ENCODE data around the gene TEAD1.

The TEAD1 gene

DNA sequence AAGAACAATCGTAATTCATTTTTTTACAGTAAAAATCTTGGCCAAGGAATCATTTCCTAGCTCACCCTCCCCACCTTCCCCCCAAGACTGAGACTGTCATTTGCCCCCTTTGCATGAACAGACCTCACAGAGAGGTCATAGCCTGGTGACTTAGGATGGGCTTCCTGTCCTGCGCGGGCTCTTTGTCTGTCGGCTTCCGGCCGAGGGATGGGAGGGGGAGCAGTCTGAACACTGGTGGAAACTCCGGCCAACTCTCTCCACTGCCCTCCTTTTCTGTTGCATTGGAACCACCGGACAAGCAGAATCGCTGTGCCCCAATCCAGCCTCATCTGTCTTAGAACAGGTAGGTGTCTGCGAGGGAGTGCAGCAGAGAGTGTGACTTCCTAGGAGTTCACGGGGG lies 41.7 kb downstream of the TEAD1 start:
- no peak for DNase-seq

- DNase-seq, result no peak
Observed at GRCh38 chr11:12716816-12717215, 42.6 kb downstream of the TEAD1 start.

GRCh38 chr11:12717851-12718291 lies 43.6 kb downstream of the TEAD1 start:
- no peak for DNase-seq

GRCh38 chr11:12719221-12719620 lies 45.0 kb downstream of the TEAD1 start:
- DNase-seq, result no peak

- DNase-seq, result no peak
Observed at GRCh38 chr11:12721816-12722604, 47.8 kb downstream of the TEAD1 start.

DNA sequence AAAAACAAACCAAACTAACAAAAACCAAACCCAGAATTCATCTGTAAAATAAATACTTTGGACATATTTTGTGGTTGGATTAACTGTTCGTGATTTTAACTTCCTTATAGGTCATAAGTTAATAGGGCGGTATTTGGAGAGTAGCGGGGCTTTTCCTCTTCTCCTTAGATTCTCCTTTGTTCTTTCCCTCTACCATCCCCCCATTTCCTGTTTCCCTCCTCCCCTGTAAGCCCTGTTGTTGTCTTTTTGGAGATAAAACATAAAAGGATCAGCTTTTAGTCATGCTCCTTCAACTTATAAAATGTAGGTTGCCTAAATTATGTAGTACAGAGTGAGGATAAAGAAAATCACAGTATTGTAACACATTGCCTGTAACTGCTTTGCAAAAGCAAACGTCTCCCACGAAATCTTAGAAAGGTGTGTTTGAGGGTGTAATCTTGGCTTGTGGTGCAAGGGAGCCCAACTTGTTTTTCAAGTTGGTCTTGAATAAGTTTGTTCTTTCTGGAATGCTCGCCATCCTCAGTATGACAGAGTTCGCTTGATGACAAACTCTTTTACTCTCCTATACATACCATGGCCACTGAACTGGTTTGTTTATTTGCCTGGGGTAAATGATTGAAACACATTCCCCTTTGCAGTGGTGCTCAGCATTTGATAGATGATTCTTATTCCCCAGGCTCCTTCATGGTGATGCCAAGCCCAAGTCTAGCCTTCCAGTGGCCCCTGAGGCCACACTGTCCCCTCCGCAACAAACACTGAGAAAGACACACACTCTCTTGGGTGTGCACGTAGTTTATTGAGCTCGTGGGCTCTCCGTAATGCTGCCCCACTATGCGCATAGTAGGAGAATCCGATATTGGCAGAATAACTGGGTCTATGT lies 49.4 kb downstream of the TEAD1 start:
- no peak for DNase-seq

DNA sequence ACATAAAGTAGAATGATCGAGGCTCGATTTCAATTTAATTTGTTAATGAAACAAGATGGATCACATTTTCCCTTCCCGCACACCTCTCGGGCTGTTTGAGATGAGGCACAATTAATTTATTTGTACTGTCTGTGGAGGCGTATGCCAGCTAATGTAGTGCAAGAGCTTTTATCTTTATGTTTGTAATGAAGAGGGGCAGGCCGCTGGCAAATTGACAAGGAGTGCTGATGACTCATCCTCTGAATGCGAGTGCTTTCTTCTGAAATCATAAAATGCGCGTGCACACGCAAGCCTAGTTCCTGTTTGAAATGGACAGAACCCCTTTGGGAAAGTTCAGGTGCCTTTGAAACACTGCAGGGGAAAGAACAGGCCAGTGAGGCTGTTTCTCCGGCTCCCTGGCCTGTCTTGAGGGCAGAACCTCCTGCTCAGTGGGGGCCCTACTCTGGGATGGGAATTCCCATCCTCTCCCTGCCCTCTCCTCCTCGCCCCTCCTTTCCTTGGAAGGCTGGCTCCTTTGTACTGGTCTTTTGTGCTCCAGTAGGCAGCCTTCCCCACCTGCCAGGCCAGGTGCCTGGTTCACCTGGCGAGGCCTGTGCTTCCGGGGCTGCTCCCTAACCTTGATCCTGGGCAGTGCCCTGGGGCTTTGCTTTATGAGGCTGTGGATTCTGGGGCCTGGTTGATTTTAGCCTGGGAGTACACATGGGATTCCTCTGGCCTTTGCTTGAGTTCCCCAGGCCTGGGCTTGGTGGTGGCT lies 50.3 kb downstream of the TEAD1 start:
- DNase-seq, result peak; percentile 83

- no peak for DNase-seq
Observed at GRCh38 chr11:12725055-12725862, 51.0 kb downstream of the TEAD1 start.

DNA sequence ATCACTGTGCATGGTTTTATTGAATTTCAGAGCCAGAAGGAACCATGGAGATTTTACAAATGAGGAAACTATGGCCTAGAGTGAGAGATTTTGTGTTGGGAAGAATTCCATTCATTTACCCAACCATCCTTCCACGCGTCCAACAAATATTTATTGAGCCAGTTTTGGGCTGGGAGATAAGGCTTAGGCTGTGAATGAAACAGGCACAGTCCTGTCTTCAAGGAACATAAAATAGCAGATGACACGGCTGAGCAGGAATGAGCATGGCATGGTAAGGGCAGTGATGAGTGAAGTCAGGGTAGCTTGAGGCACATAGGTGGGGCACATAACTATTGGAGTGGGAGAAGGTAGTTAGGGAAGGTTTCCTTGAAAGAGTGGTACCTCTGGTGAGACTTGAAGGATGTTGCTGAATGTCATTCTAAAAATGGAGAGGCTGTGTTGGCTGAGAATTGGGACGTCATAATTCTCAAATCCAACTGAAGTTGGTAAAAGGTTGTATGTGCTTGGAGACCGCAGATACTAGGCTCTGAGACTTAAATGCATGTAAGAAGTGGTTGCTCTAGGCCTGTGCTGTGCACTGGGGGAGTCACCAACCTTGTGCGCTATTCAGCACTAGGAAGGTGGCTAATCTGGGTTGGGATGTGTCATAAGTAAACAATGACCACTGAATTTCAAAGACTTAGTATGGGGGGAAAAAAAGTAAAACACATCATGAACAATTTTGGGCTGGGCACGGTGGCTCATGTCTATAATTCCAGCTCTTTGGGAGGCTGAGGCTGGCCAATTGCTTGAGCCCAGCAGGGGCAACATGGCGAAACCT lies 51.9 kb downstream of the TEAD1 start:
- DNase-seq, result no peak

DNA sequence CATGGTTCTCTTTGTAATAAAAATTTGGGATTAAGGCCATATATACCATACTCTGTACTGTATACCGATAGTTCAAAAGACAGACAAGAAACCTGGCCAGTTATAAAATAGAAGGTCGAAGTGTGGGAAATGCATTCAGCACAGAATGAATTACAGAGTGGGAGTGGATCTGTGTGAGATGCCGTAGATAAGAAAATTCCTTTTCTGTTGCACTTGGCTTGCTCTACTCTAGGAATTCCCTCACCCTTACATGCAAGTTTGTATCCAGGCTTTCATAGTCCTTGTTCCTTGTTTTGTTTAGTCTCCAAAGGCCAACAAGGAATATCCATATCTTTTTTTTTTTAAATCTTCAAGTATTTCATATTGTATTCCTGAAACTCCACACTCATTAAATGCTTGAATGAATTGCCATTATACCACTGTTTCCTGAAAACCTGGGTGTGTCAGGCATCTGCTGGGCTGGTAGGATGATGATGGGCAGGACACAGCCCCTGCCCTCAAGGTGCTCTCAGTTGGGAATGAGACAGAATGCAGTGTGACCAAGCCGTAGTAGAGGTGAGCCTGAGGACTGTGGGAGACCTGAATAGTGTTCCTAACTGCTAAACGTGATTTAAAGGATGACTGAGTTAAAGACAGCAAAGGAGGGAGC lies 53.5 kb downstream of the TEAD1 start:
- DNase-seq, result no peak

- DNase-seq, result no peak
Observed at GRCh38 chr11:12728417-12728816, 54.2 kb downstream of the TEAD1 start.

DNA sequence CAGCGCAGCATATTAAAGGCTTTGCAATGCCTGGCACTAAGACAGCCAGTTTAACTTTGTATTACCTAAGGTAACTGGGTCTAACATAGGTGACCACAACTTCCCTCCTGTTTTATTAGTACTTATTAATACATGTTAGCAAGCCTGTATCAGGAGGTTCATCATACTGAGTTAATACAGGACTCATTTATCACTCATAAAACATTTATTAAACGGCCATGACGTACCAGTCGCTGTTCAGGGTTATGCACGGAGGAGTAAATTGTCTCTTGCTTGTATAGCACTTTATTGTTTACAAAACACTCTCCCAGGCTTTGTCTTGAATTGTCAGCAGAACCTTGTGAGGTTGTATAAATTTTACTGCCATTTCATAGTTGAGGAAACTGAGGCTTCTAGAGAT lies 55.7 kb downstream of the TEAD1 start:
- no peak for DNase-seq

DNA sequence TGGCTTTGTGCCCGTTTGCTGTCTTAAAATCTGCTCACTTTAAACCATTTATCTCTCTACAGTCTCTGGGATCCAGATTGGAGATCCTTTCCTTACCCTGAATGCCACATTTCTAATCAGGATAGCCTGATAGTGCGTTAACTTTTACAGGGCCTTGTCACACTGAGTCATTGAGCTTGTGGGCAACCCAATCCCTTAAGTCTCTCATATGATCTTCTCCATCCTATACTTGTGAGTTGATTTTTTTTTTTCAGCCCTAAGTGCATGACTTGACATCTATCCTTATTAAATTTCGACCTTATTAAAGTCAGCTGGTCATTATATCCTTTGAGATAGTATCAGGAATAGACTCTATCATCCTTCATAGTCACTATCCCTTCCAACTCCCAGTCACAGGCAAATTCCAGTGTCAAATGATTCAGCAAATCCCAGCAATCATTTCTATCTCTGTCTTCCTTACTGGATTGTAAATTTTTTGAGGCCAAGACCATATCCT lies 57.7 kb downstream of the TEAD1 start:
- no peak for DNase-seq

DNA sequence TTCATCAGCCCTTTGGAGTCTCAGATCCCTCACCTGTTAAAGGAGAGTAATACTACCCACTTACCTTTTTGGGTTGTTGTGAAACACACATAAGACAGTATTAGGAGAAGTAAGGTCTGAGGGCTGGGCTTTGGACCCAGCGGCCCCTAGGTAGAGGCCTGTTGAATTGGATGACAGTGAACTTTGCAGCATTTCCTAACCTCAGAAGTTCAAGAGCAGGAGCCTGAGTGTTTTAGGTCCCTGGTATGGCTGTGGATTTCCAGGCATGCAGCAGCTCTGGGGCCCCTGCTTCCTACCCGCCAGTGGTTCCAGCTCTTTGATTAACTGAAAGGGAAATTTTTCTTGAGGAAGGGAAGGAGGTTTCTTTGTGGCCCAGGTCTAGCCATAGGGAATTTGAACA lies 58.9 kb downstream of the TEAD1 start:
- DNase-seq, result no peak

- DNase-seq, result no peak
Observed at GRCh38 chr11:12734625-12735024, 60.4 kb downstream of the TEAD1 start.

DNA sequence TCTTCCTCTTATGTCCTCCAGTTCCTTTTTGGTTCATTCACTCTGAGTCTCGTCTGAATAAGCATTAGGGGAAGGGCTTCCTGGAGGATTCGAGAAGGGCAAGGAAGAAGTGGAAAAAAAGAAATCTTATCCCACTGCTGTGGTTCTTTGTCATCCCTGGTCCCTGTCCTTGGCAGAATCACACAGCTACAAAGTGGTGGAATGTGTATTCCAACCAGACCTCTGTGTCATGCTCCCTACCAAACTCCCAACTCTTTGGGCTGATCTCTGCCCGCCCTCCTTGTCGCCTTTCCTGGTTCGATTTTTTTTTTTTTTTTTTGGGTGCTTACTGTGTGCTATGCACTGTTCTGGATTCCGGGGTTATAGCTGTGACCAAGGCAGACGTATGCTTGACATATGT lies 61.0 kb downstream of the TEAD1 start:
- DNase-seq, result no peak

DNA sequence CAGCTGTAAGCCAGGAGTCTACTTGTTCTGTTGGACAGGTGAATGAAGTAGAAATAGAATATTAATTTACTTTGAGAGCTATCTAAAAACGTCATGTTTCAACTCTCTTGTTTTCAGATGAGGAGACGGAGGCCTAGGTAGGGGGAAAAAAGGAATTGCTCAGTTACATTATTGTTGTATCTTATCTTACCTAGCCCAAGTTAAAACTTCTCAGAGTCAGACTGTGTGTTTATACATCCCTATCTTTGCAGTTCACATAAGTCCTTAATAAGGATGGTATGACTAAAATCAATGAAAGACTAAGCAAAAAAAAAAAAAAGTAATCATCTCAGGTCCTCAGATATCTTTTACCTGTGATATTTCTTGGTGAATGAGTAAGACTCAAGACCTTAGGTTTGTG lies 62.8 kb downstream of the TEAD1 start:
- DNase-seq, result no peak

GRCh38 chr11:12741671-12742216 lies 67.5 kb downstream of the TEAD1 start:
- no peak for DNase-seq

DNA sequence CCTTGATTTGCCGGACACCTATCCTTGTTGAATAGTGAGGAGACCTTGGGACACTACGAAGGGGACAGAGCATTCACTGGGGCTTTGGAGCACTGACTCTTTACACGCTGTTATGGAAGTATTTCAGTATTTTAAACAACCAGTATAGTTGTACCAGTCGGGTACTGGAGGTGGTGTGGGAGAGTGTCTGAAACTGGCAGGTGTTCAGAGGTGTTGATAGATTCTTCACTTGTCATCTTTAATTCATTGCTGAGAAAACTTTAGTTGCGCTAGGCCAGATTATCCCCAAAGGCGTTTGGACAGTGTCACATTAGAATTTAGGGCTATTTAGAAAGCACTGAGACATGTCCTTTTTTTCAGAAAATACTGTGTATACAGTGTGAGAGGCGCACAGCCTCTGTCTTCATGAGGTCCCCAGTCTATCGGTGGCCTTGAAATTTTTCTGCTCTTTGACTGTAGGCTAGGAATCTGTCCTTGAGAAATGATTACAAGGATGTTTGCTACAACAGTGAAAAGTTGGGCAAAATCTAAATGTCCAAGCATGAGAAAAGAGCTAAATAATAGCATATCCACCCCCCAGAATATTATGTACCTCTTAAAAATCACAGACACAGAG lies 69.7 kb downstream of the TEAD1 start:
- no peak for DNase-seq
